HepG2 (cell line): ENCODE measurements around the gene CHML. TPM values are rescaled to one million over a fixed set of nuclear protein-coding genes. Genes with fewer than 3 reads are reported as not detected.

Source experiments
- ATAC-seq: fragments of 200-7000 bp; cut with Tn5 transposase; 3 replicates; pipeline ENCODE4 v1.9.1; 2020; ENCODE audit warnings: mild to moderate bottlenecking, moderate library complexity
- BruUV-seq: library from RNA; stranded (reverse); fragments of 400-500 nt; replicated peaks from 2 replicates; lab custom pipeline; 2021; lab: Mats Ljungman, UMichigan
- CTCF ChIA-PET: fragments of 300-600 bp; formaldehyde crosslinking; extraction: SDS; loops from one replicate; lab custom pipeline; 2021; ENCODE audit warnings: low total read pairs, inconsistent platforms, low intra/inter-chr PET ratio; lab: Yijun Ruan, JAX
- POLR2A ChIA-PET: fragments of 350-600 bp; sonication (Branson Sonifier 250); formaldehyde crosslinking; loops from one replicate; lab custom pipeline; 2020; ENCODE audit warnings: antibody characterized with exemption, inconsistent platforms; lab: Yijun Ruan, JAX
- DNase-seq: peaks from one replicate; pipeline ENCODE4 v3.0.0-alpha.2; 2015; ENCODE audit warnings: low spot score
- FAIRE-seq: peaks from 3 replicates; lab custom pipeline; 2011; peaks lifted over from hg19 to GRCh38; lab: Jason Lieb, UNC
- H2AFZ ChIP-seq: one replicate; pipeline ENCODE4 v1.6.1; 2011; ENCODE audit warnings: low read length, inconsistent platforms
- H3K27ac ChIP-seq: fragments of 300-600 bp; 3 replicates; pipeline ENCODE4 v1.8.0; 2011; ENCODE audit warnings: mixed run types, mild to moderate bottlenecking, mixed read lengths, low read length, inconsistent platforms; ENCODE audit not compliant: insufficient read depth; ENCODE audit errors: extremely low read length
- H3K27me3 ChIP-seq, 2 experiments: fragments of 200-600 bp in 1 of 2; 2 replicates in 1 of 2; 3 replicates in 1 of 2; pipeline versions ENCODE4 v1.6.0 to v1.8.0; 2011; ENCODE audit warnings: low read length in 2 of 2, mild to moderate bottlenecking in 2 of 2, moderate library complexity in 2 of 2, inconsistent platforms in 1 of 2; ENCODE audit not compliant: insufficient read depth in 2 of 2, control insufficient read depth in 1 of 2
- H3K36me3 ChIP-seq, 2 experiments: fragments of 200-600 bp in 1 of 2; replicated peaks in 1 of 2; 2 replicates in 1 of 2; 3 replicates in 1 of 2; pipeline versions ENCODE4 v1.5.1 to v1.8.0; 2011; ENCODE audit warnings: low read length in 2 of 2, inconsistent platforms in 1 of 2; ENCODE audit not compliant: insufficient read depth in 2 of 2, control insufficient read depth in 1 of 2
- H3K4me1 ChIP-seq: 2 replicates; pipeline ENCODE4 v1.5.1; 2012; ENCODE audit warnings: low read length, inconsistent platforms; ENCODE audit not compliant: insufficient read depth
- H3K4me2 ChIP-seq: 2 replicates; pipeline ENCODE4 v1.6.0; 2011; ENCODE audit warnings: low read depth, low read length, inconsistent platforms
- H3K4me3 ChIP-seq, 3 experiments: fragments of 200-600 bp in 1 of 3; sonication (generic), shearing (Covaris generic) in 1 of 3; replicated peaks in 1 of 3; 2 replicates each; pipeline ENCODE4 v1.5.1; 2011 to 2016; ENCODE audit warnings: low read length in 3 of 3, inconsistent platforms in 2 of 3, low read depth in 2 of 3, mild to moderate bottlenecking in 2 of 3, control low read depth in 1 of 3, mixed read lengths in 1 of 3; ENCODE audit not compliant: insufficient read depth in 1 of 3
- H3K79me2 ChIP-seq: one replicate; pipeline ENCODE4 v1.6.1; 2011; ENCODE audit warnings: low read length, inconsistent platforms; ENCODE audit not compliant: insufficient read depth
- H3K9ac ChIP-seq: 2 replicates; pipeline ENCODE4 v1.6.0; 2011; ENCODE audit warnings: mild to moderate bottlenecking, low read depth, low read length, inconsistent platforms; ENCODE audit not compliant: insufficient read depth
- H3K9me3 ChIP-seq: 2 replicates; pipeline ENCODE4 v1.5.1; 2012; ENCODE audit warnings: mild to moderate bottlenecking, low read length
- H4K20me1 ChIP-seq: 2 replicates; pipeline ENCODE4 v1.6.0; 2011; ENCODE audit warnings: inconsistent platforms, mild to moderate bottlenecking, low read length, moderate library complexity; ENCODE audit not compliant: insufficient read depth
- CEBPB ChIP-seq: IDR thresholded peaks from 2 replicates; pipeline ENCODE4 v1.6.1; 2011; ENCODE audit warnings: low read depth, low read length, improper control_type of control experiment, borderline replicate concordance
- GPN1 ChIP-seq: sonication (generic); formaldehyde crosslinking; IDR thresholded peaks from 2 replicates; pipeline ENCODE4 v1.5.1; 2020; ENCODE audit warnings: missing genetic modification reagents, borderline replicate concordance
- ZNF790 ChIP-seq: sonication (generic); formaldehyde crosslinking; IDR thresholded peaks from 2 replicates; pipeline ENCODE4 v1.8.0; 2022; ENCODE audit warnings: missing genetic modification reagents, mild to moderate bottlenecking, borderline replicate concordance
- WGBS: methylation state at CpG from one replicate; pipeline ENCODE4 v1.1.6; 2017; ENCODE audit warnings: low lambda C conversion rate; 5-methylcytosine and 5-hydroxymethylcytosine counted together
- in situ Hi-C: cut with HindIII; loops from 2 replicates; pipeline ENCODE4 v1.10.0; 2017; ENCODE audit warnings: low pct_unique_long_range_greater_than_20kb; ENCODE audit not compliant: extremely low pct_ligation_motif_present
- intact Hi-C: fragments of 100-400 bp; cut with micrococcal nuclease; formaldehyde crosslinking; loops from one replicate; pipeline ENCODE4 v1.10.0; 2022; ENCODE audit not compliant: unreplicated experiment
- polyA plus RNA-seq, 8 experiments: library from polyadenylated mRNA; depleted of rRNA in 3 of 8; stranded (reverse) in 7 of 8; unstranded in 1 of 8; fragments of >200 nt; fragmentation: Illumina TruSeq in 4 of 8; extraction: Trizol in 4 of 8; gene quantifications; 2 replicates each; pipeline versions ENCODE4 v1.2.1 to v1.2.3, GENCODE V29; 2011 to 2016; ENCODE audit warnings: low read depth in 4 of 8, missing spikeins in 1 of 8, mixed read lengths in 1 of 8; ENCODE audit not compliant: insufficient read depth in 1 of 8
- total RNA-seq, 5 experiments: library from RNA; depleted of rRNA; stranded (reverse); fragments of >200 nt; fragmentation: Illumina TruSeq; extraction: Trizol; gene quantifications; 2 replicates each; pipeline ENCODE4 v1.2.3, GENCODE V29; 2016; ENCODE audit warnings: low read depth in 1 of 5
- TF ChIP-seq, protein P1 (sequence below): sonication (generic); formaldehyde crosslinking; conservative IDR thresholded peaks from 2 replicates; pipeline ENCODE4 v1.8.1; 2023; ENCODE audit warnings: missing genetic modification reagents
- TF ChIP-seq, protein P2 (sequence below): sonication (generic); formaldehyde crosslinking; IDR thresholded peaks from 2 replicates; pipeline ENCODE4 v1.4.0; 2020; ENCODE audit warnings: missing genetic modification reagents
- TF ChIP-seq, protein P3 (sequence below): sonication (generic); formaldehyde crosslinking; IDR thresholded peaks from 2 replicates; pipeline ENCODE4 v1.4.0; 2020; ENCODE audit warnings: mild to moderate bottlenecking, missing genetic modification reagents

The CHML gene
- total and polyA plus RNA-seq, 2 of the 13 experiments (the other 11 are each of a cell fraction or from before 2014, with no cell fraction given): 5.2 to 16.7 TPM

DNA sequence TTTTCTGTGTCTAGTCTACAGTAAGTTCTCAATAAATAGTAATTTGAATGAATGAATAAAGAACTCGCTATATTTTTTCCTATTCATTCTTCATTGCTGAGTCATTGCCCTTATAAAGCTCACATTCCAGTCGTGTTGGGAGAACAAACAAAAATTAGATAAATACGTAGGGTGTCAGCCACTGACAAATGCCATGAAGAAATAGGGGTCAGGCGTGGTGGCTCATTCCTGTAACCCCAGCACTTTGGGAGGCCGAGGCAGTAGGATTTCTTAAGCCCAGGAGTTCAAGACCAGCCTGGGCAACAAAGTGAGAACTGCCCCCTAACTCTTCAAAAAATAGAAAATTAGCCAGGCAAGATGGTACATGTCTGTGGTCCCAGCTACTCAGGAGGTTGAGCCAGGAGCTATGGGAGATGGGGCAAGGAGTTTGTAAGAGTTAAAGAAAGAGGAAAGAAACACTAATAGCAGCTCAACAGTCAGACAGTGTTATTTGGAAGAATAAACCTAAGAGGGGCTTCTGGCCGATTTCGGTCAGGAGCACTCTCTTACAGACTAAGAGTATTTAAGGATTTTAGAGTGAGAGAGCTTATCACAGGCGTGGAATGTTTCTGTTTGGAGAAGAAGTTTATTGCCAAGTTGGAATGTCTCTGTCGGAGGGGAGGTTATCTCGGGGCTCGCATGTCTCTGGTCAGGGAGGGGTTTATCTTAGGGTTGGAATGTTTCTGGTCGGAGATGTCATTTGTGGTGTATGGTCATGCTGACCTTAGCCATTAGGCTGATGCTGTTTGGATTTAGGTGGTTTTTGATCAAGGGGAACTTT lies 1.8 kb upstream of the CHML start (continued):
- TF ChIP-seq CEBPB: peak; percentile 36; the same call in 1 of the 2 replicates

DNA sequence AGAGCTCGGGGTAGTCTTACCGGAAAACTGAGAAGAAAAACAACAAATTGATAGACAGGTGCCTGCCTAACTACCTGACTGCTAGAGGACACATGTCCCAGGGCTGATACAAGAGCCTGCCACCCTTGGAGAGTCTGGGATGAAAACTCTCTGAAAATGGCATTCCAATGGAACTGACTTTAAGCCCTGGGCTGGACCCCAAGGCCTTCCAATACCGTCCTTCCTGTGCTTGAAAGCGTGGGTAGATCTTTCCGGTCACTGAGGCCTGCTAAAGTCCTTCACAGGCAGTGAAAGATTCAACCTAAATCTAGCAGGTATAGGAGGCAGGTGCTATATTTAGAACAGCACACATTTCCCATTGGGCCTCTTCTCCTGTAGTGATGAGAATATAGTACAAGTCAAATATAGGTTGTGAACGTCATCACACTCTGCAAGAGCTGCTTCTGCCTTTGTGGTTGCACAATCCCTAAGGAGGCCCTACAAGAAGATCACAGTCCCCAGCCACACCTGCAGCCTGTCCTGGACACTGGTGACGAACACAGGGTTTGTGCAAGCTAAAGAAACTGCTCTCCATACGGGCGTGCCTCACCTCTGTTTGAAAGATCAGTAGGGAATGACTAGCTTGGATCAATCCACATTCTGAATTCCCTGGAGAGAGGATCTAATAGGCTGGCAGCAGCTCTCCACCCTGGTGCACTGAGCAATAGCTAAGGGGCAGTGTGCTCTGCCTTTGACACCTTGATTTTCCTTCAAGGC lies 876 bp upstream of the CHML start:
- TSS peak; percentile 77 for BruUV-seq
- POLR2A ChIA-PET: interaction anchor here (0.9 to 2.2 kb wide), 10 partner anchors 9 to 206 kb away, joined by 3 to 11 read pairs (median 6); partner anchors contain the start of genes EXO1 and FH
- Histone ChIP-seq H4K20me1 (peaks cover 6% of the 10 kb centered on the region; the same call in 1 of the 2 replicates), H3K36me3 (no peaks in the 10 kb centered on the region; a peak in 2 of 5 replicates), H3K9ac (peak overlapping the region; percentile 65), H3K4me2 (peak overlapping the region; percentile 97), H3K27ac (peak overlapping the region; percentile 87), H3K4me1 (peaks cover 47% of the 10 kb centered on the region), H3K27me3 (no peaks in the 10 kb centered on the region; a peak in 1 of 5 replicates), H3K9me3 (no peaks in the 10 kb centered on the region), H3K79me2 (peaks cover 24% of the 10 kb centered on the region), H3K4me3 (peak overlapping the region; percentile 56 to 68 (median 65)), H2AFZ (peak overlapping the region; percentile 7)
- in situ Hi-C loops: no loop called here
- CTCF ChIA-PET: no interaction called here
- peak; percentile 28 for FAIRE-seq
- 1% methylated on average over 8 of the region's 9 CpGs for WGBS
- DNase-seq: peak; percentile 66
- ATAC-seq: peak; percentile 52
- intact Hi-C loops: loop anchor here (1.0 kb wide), 2 partner anchors 26 to 123 kb away; no protein-coding TSS in a partner anchor
- TF ChIP-seq, protein P1, sequence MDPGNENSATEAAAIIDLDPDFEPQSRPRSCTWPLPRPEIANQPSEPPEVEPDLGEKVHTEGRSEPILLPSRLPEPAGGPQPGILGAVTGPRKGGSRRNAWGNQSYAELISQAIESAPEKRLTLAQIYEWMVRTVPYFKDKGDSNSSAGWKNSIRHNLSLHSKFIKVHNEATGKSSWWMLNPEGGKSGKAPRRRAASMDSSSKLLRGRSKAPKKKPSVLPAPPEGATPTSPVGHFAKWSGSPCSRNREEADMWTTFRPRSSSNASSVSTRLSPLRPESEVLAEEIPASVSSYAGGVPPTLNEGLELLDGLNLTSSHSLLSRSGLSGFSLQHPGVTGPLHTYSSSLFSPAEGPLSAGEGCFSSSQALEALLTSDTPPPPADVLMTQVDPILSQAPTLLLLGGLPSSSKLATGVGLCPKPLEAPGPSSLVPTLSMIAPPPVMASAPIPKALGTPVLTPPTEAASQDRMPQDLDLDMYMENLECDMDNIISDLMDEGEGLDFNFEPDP (CRISPR knock-in tag): 0 out of 2 replicates have a peak, but pooled peaks have one; percentile 56
- TF ChIP-seq, protein P2, sequence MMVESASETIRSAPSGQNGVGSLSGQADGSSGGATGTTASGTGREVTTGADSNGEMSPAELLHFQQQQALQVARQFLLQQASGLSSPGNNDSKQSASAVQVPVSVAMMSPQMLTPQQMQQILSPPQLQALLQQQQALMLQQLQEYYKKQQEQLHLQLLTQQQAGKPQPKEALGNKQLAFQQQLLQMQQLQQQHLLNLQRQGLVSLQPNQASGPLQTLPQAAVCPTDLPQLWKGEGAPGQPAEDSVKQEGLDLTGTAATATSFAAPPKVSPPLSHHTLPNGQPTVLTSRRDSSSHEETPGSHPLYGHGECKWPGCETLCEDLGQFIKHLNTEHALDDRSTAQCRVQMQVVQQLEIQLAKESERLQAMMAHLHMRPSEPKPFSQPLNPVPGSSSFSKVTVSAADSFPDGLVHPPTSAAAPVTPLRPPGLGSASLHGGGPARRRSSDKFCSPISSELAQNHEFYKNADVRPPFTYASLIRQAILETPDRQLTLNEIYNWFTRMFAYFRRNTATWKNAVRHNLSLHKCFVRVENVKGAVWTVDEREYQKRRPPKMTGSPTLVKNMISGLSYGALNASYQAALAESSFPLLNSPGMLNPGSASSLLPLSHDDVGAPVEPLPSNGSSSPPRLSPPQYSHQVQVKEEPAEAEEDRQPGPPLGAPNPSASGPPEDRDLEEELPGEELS: no peak; the same call in 1 of the 2 replicates
- TF ChIP-seq GPN1 (CRISPR knock-in tag): no peak
- TF ChIP-seq, protein P3, sequence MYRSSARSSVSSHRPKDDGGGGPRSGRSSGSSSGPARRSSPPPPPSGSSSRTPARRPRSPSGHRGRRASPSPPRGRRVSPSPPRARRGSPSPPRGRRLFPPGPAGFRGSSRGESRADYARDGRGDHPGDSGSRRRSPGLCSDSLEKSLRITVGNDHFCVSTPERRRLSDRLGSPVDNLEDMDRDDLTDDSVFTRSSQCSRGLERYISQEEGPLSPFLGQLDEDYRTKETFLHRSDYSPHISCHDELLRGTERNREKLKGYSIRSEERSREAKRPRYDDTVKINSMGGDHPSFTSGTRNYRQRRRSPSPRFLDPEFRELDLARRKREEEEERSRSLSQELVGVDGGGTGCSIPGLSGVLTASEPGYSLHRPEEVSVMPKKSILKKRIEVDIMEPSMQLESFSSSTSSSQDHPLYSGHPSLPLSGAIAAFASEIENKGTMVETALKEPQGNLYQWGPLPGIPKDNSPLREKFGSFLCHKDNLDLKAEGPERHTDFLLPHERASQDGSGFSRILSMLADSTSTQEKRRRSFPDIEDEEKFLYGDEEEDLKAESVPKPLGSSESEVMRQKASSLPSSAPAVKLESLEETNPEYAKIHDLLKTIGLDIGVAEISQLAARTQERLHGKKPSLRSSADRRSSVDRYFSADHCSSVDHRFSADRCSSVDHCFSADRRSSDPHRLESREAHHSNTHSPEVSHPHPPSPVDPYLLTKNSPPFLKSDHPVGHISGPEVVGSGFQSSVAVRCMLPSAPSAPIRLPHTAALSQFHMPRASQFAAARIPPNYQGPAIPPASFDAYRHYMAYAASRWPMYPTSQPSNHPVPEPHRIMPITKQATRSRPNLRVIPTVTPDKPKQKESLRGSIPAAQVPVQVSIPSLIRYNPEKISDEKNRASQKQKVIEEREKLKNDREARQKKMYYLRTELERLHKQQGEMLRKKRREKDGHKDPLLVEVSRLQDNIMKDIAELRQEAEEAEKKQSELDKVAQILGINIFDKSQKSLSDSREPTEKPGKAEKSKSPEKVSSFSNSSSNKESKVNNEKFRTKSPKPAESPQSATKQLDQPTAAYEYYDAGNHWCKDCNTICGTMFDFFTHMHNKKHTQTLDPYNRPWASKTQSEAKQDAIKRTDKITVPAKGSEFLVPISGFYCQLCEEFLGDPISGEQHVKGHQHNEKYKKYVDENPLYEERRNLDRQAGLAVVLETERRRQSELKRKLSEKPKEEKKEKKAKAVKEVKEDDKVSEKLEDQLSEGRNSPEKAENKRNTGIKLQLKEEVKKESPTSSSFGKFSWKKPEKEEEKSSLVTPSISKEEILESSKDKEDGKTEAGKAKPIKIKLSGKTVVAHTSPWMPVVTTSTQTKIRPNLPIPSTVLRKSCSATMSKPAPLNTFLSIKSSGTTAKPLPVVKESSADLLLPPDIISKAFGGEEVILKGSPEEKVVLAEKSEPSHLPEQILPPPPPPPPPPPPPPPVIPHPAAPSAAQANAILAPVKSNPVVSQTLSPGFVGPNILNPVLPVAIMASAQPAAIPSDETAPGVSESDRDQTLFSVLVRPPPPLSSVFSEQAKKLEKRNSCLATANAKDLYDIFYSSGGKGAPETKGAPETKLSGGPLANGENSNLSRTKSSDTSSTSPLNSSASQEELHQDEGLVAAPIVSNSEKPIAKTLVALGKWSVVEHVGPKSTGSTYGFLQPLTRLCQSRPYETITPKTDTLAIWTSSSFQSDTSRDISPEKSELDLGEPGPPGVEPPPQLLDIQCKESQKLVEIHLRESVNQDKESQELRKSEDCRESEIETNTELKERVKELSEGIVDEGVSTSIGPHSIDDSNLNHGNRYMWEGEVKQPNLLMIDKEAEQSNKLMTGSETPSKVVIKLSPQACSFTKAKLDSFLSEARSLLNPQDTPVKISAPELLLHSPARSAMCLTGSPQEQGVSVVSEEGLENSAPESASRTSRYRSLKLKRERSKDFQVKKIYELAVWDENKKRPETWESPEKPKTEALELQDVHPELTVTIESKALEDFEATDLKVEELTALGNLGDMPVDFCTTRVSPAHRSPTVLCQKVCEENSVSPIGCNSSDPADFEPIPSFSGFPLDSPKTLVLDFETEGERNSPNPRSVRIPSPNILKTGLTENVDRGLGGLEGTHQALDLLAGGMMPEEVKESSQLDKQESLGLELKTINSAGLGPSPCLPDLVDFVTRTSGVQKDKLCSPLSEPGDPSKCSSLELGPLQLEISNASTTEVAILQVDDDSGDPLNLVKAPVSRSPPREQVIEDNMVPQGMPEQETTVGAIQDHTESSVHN (CRISPR knock-in tag): no peak
- no peak for TF ChIP-seq ZNF790 (CRISPR knock-in tag)
